HG02884 (cell line): Measurements from ENCODE around the gene GREM1.

Source experiments
- ATAC-seq: cut with Tn5 transposase; IDR thresholded peaks from one replicate; pipeline ENCODE4 v1.9.1; 2021; ENCODE audit warnings: mild to moderate bottlenecking, moderate library complexity; ENCODE audit not compliant: unreplicated experiment

Gene GREM1

GRCh38 chr15:32717426-32718226 lies at the start of gene GREM1:
Gene GREM1 (plus strand): TSS chr15:32718004. CDS start chr15:32730691, 12,687 bp downstream.
- no peak for ATAC-seq

GRCh38 chr15:32668942-32669341 lies 48.9 kb upstream of the GREM1 start:
- ATAC-seq = no peak

GRCh38 chr15:32669896-32670611 lies 47.8 kb upstream of the GREM1 start:
- ATAC-seq = no peak

GRCh38 chr15:32670623-32671022 lies 47.2 kb upstream of the GREM1 start:
- no peak for ATAC-seq

- no peak for ATAC-seq
These were observed 46.2 kb upstream of the GREM1 start for GRCh38 chr15:32671339-32672325.

- ATAC-seq = no peak
These were observed 43.1 kb upstream of the GREM1 start for GRCh38 chr15:32674681-32675080.

GRCh38 chr15:32675466-32675865 lies 42.3 kb upstream of the GREM1 start:
- ATAC-seq = no peak

- no peak for ATAC-seq
These were observed 41.6 kb upstream of the GREM1 start for GRCh38 chr15:32676169-32676568.

GRCh38 chr15:32677238-32677750 lies 40.5 kb upstream of the GREM1 start:
- no peak for ATAC-seq

GRCh38 chr15:32679298-32679690 lies 38.5 kb upstream of the GREM1 start:
- no peak for ATAC-seq

GRCh38 chr15:32682569-32682968 lies 35.2 kb upstream of the GREM1 start:
- ATAC-seq = no peak

- no peak for ATAC-seq
These were observed 34.7 kb upstream of the GREM1 start for GRCh38 chr15:32682977-32683630.

- no peak for ATAC-seq
These were observed 33.8 kb upstream of the GREM1 start for GRCh38 chr15:32683906-32684584.

- ATAC-seq = no peak
These were observed 32.2 kb upstream of the GREM1 start for GRCh38 chr15:32685576-32685975.

GRCh38 chr15:32687556-32687955 lies 30.2 kb upstream of the GREM1 start:
- ATAC-seq = no peak

GRCh38 chr15:32688151-32688639 lies 29.6 kb upstream of the GREM1 start:
- no peak for ATAC-seq

GRCh38 chr15:32690941-32691688 lies 26.7 kb upstream of the GREM1 start:
- no peak for ATAC-seq

GRCh38 chr15:32691689-32692038 lies 26.1 kb upstream of the GREM1 start:
- ATAC-seq = no peak

- ATAC-seq = no peak
These were observed 25.5 kb upstream of the GREM1 start for GRCh38 chr15:32692286-32692685.
